Left lung (tissue), 14 donors: ENCODE results near the gene PODN. TPM values are rescaled to one million over a fixed set of nuclear protein-coding genes. Genes with fewer than 3 reads are reported as not detected.

Source experiments
- ATAC-seq: fragments of 200-7000 bp; cut with Tn5 transposase; one replicate; pipeline ENCODE4 v1.9.1; 2020; ENCODE audit warnings: moderate library complexity
- DNase-seq, 4 donors: peaks; one replicate each; pipeline ENCODE4 v3.0.0-alpha.2; 2013 to 2020
- H3K27ac ChIP-seq, 2 donors: fragments of 200-600 bp; sonication (generic) in 1 of 2; one replicate each; pipeline versions ENCODE4 v1.5.0 to v1.8.0; 2020 to 2021
- H3K27me3 ChIP-seq, 2 donors: fragments of 200-600 bp; sonication (generic) in 1 of 2; one replicate each; pipeline versions ENCODE4 v1.5.0 to v1.8.0; 2020 to 2021
- H3K36me3 ChIP-seq, 2 donors: fragments of 200-600 bp; sonication (generic) in 1 of 2; one replicate each; pipeline versions ENCODE4 v1.5.0 to v1.8.0; 2020 to 2021
- H3K4me1 ChIP-seq, 2 donors: fragments of 200-600 bp; one replicate each; pipeline ENCODE4 v1.8.0; 2021
- H3K4me3 ChIP-seq, 2 donors: fragments of 200-600 bp; sonication (generic) in 1 of 2; one replicate each; pipeline versions ENCODE4 v1.5.0 to v1.8.0; 2020 to 2021; ENCODE audit warnings: mild to moderate bottlenecking in 1 of 2
- H3K9me3 ChIP-seq, 2 donors: fragments of 200-600 bp; sonication (generic) in 1 of 2; one replicate each; pipeline versions ENCODE4 v1.5.0 to v1.8.0; 2020 to 2021
- intact Hi-C, 2 donors: fragments of 100-400 bp; cut with DNase I; formaldehyde crosslinking; loops; one replicate each; pipeline versions ENCODE4 v1.11.2 to v1.14.2; 2022
- long read RNA-seq, 12 donors: library from polyadenylated mRNA in 2 of 12; unstranded in 2 of 12; transcript quantifications; one replicate each; pipeline ENCODE4 v2.0.0 and lab custom pipeline, GENCODE V29; 2019 to 2026
- polyA plus RNA-seq, 6 donors: library from polyadenylated mRNA; unstranded; fragments of 120-200 nt; gene quantifications; one replicate each; pipeline ENCODE4 v1.2.1, GENCODE V29; 2013; ENCODE audit not compliant: insufficient read length in 6 of 6
- total RNA-seq, 2 donors: library from RNA; stranded (reverse); fragmentation: NEBNext Ultra II Directional; extraction: Animal tissue kit (Norgen Biotek cat#: 25700); gene quantifications; one replicate each; pipeline ENCODE4 v1.2.1, GENCODE V29; 2021
- TF ChIP-seq, protein P1 (sequence below), 2 donors: fragments of 200-600 bp; sonication (generic) in 1 of 2; IDR thresholded peaks; one replicate each; pipeline versions ENCODE4 v1.5.0 to v1.8.0; 2021; ENCODE audit warnings: antibody characterized with exemption in 2 of 2
- donor health status: DM: no; HTN: yes; CAD: no.
- donor health status: DM: no; HTN: no; CAD: no.

The PODN gene, protein sequence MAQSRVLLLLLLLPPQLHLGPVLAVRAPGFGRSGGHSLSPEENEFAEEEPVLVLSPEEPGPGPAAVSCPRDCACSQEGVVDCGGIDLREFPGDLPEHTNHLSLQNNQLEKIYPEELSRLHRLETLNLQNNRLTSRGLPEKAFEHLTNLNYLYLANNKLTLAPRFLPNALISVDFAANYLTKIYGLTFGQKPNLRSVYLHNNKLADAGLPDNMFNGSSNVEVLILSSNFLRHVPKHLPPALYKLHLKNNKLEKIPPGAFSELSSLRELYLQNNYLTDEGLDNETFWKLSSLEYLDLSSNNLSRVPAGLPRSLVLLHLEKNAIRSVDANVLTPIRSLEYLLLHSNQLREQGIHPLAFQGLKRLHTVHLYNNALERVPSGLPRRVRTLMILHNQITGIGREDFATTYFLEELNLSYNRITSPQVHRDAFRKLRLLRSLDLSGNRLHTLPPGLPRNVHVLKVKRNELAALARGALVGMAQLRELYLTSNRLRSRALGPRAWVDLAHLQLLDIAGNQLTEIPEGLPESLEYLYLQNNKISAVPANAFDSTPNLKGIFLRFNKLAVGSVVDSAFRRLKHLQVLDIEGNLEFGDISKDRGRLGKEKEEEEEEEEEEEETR
- 10 to 100 TPM; 48.7 to 48.8 TPM for total RNA-seq
- 10 to 100 TPM; 10.5 to 13.8 (median 11.4) TPM for polyA plus RNA-seq
- long read RNA-seq, donor 1, partial matches to known transcripts: 5 of 5 reads
- long read RNA-seq, donor 1, other reads (novel, unspliced or antisense): 0 of 5 reads
- long read RNA-seq, donor 2, partial matches to known transcripts: 0 of 1 reads
- long read RNA-seq, donor 2, other reads (novel, unspliced or antisense): 0 of 1 reads
- long read RNA-seq, donor 3, partial matches to known transcripts: 0 of 1 reads
- long read RNA-seq, donor 3, other reads (novel, unspliced or antisense): 0 of 1 reads
- long read RNA-seq, donor 4, partial matches to known transcripts: 5 of 8 reads
- long read RNA-seq, donor 4, other reads (novel, unspliced or antisense): 0 of 8 reads
- long read RNA-seq, donor 5: 0 reads
- long read RNA-seq, donor 6: 0 reads
- long read RNA-seq, donor 7, partial matches to known transcripts: 0 of 1 reads
- long read RNA-seq, donor 7, other reads (novel, unspliced or antisense): 0 of 1 reads
- long read RNA-seq, donor 8, partial matches to known transcripts: 6 of 8 reads
- long read RNA-seq, donor 8, other reads (novel, unspliced or antisense): 0 of 8 reads
- long read RNA-seq, donor 9: 0 reads
- long read RNA-seq, donor 10, partial matches to known transcripts: 0 of 2 reads
- long read RNA-seq, donor 10, other reads (novel, unspliced or antisense): 2 of 2 reads
- long read RNA-seq, donor 11: 0 reads
- long read RNA-seq, donor 12: 0 reads

GRCh38 chr1:53061859-53062707 is at the start of gene PODN:
PODN (plus strand) TSS chr1:53062213; CDS start chr1:53069856, 7,643 bp downstream.
- peak; percentile 51 for ATAC-seq
- Histone ChIP-seq H3K4me1 (peaks cover 6 to 23% of the 10 kb centered on the region in 2 donors), H3K27ac (peak within 1 kb of the TSS; percentile 25 to 39), H3K4me3 (peak within 1 kb of the TSS; percentile 38 to 44), H3K9me3 (no peaks in the 10 kb centered on the region), H3K27me3 (peaks cover 24 to 45% of the 10 kb centered on the region in 2 donors), H3K36me3 (no peaks in the 10 kb centered on the region)
- DNase-seq: peak in 2 of 4 donors; percentile 49 to 80
- intact Hi-C loops: no loop called here
- TF ChIP-seq, protein P1, sequence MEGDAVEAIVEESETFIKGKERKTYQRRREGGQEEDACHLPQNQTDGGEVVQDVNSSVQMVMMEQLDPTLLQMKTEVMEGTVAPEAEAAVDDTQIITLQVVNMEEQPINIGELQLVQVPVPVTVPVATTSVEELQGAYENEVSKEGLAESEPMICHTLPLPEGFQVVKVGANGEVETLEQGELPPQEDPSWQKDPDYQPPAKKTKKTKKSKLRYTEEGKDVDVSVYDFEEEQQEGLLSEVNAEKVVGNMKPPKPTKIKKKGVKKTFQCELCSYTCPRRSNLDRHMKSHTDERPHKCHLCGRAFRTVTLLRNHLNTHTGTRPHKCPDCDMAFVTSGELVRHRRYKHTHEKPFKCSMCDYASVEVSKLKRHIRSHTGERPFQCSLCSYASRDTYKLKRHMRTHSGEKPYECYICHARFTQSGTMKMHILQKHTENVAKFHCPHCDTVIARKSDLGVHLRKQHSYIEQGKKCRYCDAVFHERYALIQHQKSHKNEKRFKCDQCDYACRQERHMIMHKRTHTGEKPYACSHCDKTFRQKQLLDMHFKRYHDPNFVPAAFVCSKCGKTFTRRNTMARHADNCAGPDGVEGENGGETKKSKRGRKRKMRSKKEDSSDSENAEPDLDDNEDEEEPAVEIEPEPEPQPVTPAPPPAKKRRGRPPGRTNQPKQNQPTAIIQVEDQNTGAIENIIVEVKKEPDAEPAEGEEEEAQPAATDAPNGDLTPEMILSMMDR (IDR thresholded peaks at IDR 0.05): no peak

DNA sequence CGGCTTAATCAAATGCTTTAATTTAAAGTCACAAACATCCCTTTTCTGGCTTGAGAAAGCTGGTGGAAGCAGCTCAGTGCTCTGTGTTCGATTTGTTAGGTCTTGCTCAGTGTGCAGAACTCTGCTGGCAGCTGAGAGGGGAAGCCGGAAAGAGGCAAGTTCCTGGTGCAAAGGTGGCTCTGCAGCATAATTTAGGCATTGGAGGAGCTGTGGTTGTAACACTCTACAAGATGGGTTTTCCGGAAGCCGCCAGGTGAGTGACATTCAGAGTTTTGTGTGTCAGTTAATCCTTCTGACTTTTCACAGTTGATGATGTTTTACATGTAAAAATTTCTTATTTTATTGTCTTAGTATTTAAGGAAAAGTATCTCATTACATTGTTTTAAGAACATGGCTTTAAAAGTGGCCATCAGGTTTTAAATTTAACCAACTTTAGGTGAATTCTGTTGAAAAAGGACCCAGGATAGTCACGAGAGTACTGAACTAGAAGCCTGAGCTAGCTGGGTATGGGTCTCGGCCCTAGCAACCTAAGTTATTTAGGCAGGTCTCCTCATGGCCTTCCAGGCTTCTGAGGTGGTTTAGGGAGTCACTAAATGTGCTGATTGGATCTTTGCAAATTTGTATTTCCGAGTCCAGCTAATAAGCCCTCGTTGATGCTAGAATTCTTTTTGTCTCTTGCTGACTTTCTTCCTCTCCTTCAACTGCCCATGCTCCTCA is 47.1 kb upstream of the PODN start:
- DNase-seq (peak in 3 of 4 donors; percentile 70 to 87 (median 87)), ATAC-seq (peak; percentile 99)
- peak overlapping the region; percentile 14 to 59 for H3K27ac ChIP-seq
- peaks cover 14 to 28% of the 10 kb centered on the region in 2 donors for H3K4me1 ChIP-seq
- no peaks in the 10 kb centered on the region for H3K27me3 ChIP-seq
- peaks cover 0 to 9% of the 10 kb centered on the region in 2 donors for H3K36me3 ChIP-seq
- H3K9me3 ChIP-seq: no peaks in the 10 kb centered on the region
- TF ChIP-seq, protein P1 (IDR thresholded peaks at IDR 0.05): no peak
- intact Hi-C loops: no loop called here
- peak overlapping the region; percentile 48 to 69 for H3K4me3 ChIP-seq

- no peaks in the 10 kb centered on the region for H3K9me3 ChIP-seq
- ATAC-seq (peak; percentile 22), DNase-seq (no peak)
- H3K27ac ChIP-seq: peak overlapping the region in 1 of 2 donors; percentile 59
- H3K4me3 ChIP-seq: peak overlapping the region; percentile 48 to 69
- TF ChIP-seq, protein P1 (IDR thresholded peaks at IDR 0.05): no peak
- H3K4me1 ChIP-seq: peaks cover 14 to 28% of the 10 kb centered on the region in 2 donors
- no peaks in the 10 kb centered on the region for H3K27me3 ChIP-seq
- intact Hi-C loops: no loop called here
- peaks cover 0 to 9% of the 10 kb centered on the region in 2 donors for H3K36me3 ChIP-seq
Observed at GRCh38 chr1:53015508-53015860, 46.5 kb upstream of the PODN start.

DNA sequence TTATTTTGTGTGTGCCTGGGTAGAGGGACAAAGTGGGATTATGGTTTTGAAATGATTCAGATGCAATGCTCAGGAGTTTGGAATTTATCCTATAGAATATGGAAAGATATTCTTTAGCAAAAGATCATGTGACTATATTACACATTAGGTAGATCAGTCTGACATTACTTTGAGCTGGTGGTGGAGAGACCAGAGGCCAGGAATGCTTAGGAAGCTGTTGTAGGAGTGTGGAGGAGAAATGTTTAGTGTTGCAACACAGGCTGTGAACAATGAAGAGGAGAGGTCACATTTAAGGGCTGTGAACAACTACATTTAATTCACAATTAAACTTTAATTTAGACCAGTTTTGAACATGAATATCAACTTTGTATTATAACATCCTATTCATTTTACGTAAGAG is 45.3 kb upstream of the PODN start:
- TF ChIP-seq, protein P1 (IDR thresholded peaks at IDR 0.05): no peak
- peak; percentile 23 for ATAC-seq
- Histone ChIP-seq H3K4me1 (peaks cover 14 to 28% of the 10 kb centered on the region in 2 donors), H3K9me3 (no peaks in the 10 kb centered on the region), H3K4me3 (peak overlapping the region in 1 of 2 donors; percentile 7), H3K27ac (no peak overlapping the region), H3K27me3 (no peaks in the 10 kb centered on the region), H3K36me3 (peaks cover 0 to 9% of the 10 kb centered on the region in 2 donors)
- intact Hi-C loops: no loop called here
- no peak for DNase-seq
